Fibroblast of lung (primary cell): ENCODE measurements around the gene WWTR1.

Experiments used
- CTCF ChIP-seq, 2 donors: IDR thresholded peaks in 1 of 2; conservative IDR thresholded peaks in 1 of 2; 1 replicate in 1 of 2; 2 replicates in 1 of 2; pipeline ENCODE4 v1.5.1; 2011 to 2012; ENCODE audit warnings: low read length in 2 of 2, control low read depth in 1 of 2, inconsistent platforms in 1 of 2, low read depth in 1 of 2, mild to moderate bottlenecking in 1 of 2
- EZH2 ChIP-seq: IDR thresholded peaks from 2 replicates; pipeline ENCODE4 v1.5.1; 2012; ENCODE audit warnings: low read length, control low read depth, mild to moderate bottlenecking; ENCODE audit errors: missing control alignments

- no peak for TF ChIP-seq CTCF (conservative IDR thresholded peaks at IDR 0.05 in 1 of 2, IDR thresholded peaks at IDR 0.05 in 1 of 2; ENCODE audit: low read depth in 1 of 2, low read length in 2 of 2)
- TF ChIP-seq EZH2: no peak
These were observed 109.7 kb downstream of the WWTR1 start for GRCh38 chr3:149547954-149548668.
